Epithelial cell of prostate (primary cell): ENCODE results near the gene IL17RC.

ENCODE experiments used
- DNase-seq: peaks from one replicate; pipeline ENCODE4 v3.0.0-alpha.2; 2011; ENCODE audit warnings: low read depth, low spot score
- H3K27ac ChIP-seq: fragments of 450-650 bp; 2 replicates; pipeline ENCODE4 v1.5.1; 2017; ENCODE audit warnings: mild to moderate bottlenecking

The IL17RC gene

GRCh38 chr3:9970020-9970652, 53.2 kb downstream of the IL17RC start:
- DNase-seq = peak; percentile 44
- peak overlapping the region; percentile 57 for H3K27ac ChIP-seq

GRCh38 chr3:9976721-9977709, 60.1 kb downstream of the IL17RC start:
- peak overlapping the region; percentile 49 for H3K27ac ChIP-seq
- DNase-seq = peak; percentile 91

GRCh38 chr3:9978710-9979305, 61.9 kb downstream of the IL17RC start:
- no peak overlapping the region for H3K27ac ChIP-seq
- DNase-seq = no peak

- H3K27ac ChIP-seq = no peak overlapping the region
- no peak for DNase-seq
These were observed 63.4 kb downstream of the IL17RC start for GRCh38 chr3:9980251-9980650.
